Stimulated activated CD4-positive, alpha-beta T cell treated with anti-CD3 and anti-CD28 coated beads, TNF-alpha, amount 100 ng/mL, for 48 hours (primary cell): ENCODE data around the gene UNC5CL.
A peak's percentile ranks its signal among the peaks of the same experiment; 100 is the strongest.
"Not testable (repeated sequence)": the region's sequence is repeated elsewhere in the genome, so short reads cannot be mapped to it uniquely, and the experiment has no call there.

Experiments
- DNase-seq, 3 donors: peaks; one replicate each; pipeline ENCODE4 v3.0.0-alpha.2; 2020; ENCODE audit warnings: low read depth in 3 of 3

Gene UNC5CL

GRCh38 chr6:41008011-41008410 lies 31.0 kb downstream of the UNC5CL start:
- DNase-seq, result no peak

GRCh38 chr6:41006980-41007379 lies 32.0 kb downstream of the UNC5CL start:
- DNase-seq, result not testable (repeated sequence)

GRCh38 chr6:41006217-41006616 lies 32.8 kb downstream of the UNC5CL start:
- peak; percentile 11 to 51 (median 23) for DNase-seq

GRCh38 chr6:41002168-41002567 lies 36.9 kb downstream of the UNC5CL start:
- DNase-seq, result no peak

GRCh38 chr6:41000248-41000647 lies 38.8 kb downstream of the UNC5CL start:
- DNase-seq, result no peak

- no peak for DNase-seq
Measured at GRCh38 chr6:40999569-40999968, 39.5 kb downstream of the UNC5CL start.

- no peak for DNase-seq
Measured at GRCh38 chr6:40998661-40999060, 40.4 kb downstream of the UNC5CL start.

GRCh38 chr6:40997234-40997957 lies 41.6 kb downstream of the UNC5CL start:
- no peak for DNase-seq

- no peak for DNase-seq
Measured at GRCh38 chr6:40996591-40997233, 42.3 kb downstream of the UNC5CL start.

- no peak for DNase-seq
Measured at GRCh38 chr6:40992746-40993145, 46.3 kb downstream of the UNC5CL start.

- no peak for DNase-seq
Measured at GRCh38 chr6:40990301-40990700, 48.7 kb downstream of the UNC5CL start.

- no peak for DNase-seq
Measured at GRCh38 chr6:40989204-40990169, 49.5 kb downstream of the UNC5CL start.

GRCh38 chr6:40988634-40989033 lies 50.4 kb downstream of the UNC5CL start:
- no peak for DNase-seq

- no peak for DNase-seq
Measured at GRCh38 chr6:40986921-40987819, 51.9 kb downstream of the UNC5CL start.

- DNase-seq, result no peak
Measured at GRCh38 chr6:40986364-40986763, 52.7 kb downstream of the UNC5CL start.

- no peak for DNase-seq
Measured at GRCh38 chr6:40983752-40984151, 55.3 kb downstream of the UNC5CL start.

GRCh38 chr6:40982917-40983316 lies 56.1 kb downstream of the UNC5CL start:
- no peak for DNase-seq

- no peak for DNase-seq
Measured at GRCh38 chr6:40978687-40979289, 60.2 kb downstream of the UNC5CL start.

- no peak for DNase-seq
Measured at GRCh38 chr6:40977695-40978094, 61.3 kb downstream of the UNC5CL start.

- DNase-seq, result no peak
Measured at GRCh38 chr6:40977085-40977484, 61.9 kb downstream of the UNC5CL start.
